A673 (cell line): ENCODE results near the gene SPARCL1. TPM values are rescaled to one million over a fixed set of nuclear protein-coding genes. Genes with fewer than 3 reads are reported as not detected.
A peak's percentile ranks its signal among the peaks of the same experiment; 100 is the strongest.

Experiments
- BruUV-seq: library from RNA; stranded (reverse); fragments of 400-500 nt; replicated peaks from 2 replicates; lab custom pipeline; 2021; lab: Mats Ljungman, UMichigan
- CTCF ChIA-PET: fragments of 300-600 bp; sonication (Branson Sonifier 250); formaldehyde crosslinking; loops from one replicate; lab custom pipeline; 2022; ENCODE audit warnings: antibody characterized with exemption; lab: Charles Lee
- POLR2A ChIA-PET: fragments of 300-600 bp; sonication (Branson Sonifier 250); formaldehyde crosslinking; loops from one replicate; lab custom pipeline; 2022; ENCODE audit warnings: antibody characterized with exemption; ENCODE audit not compliant: low non-redundant PET; lab: Charles Lee
- DNase-seq: peaks from one replicate; pipeline ENCODE4 v3.0.0-alpha.2; 2015; ENCODE audit warnings: low spot score
- H3K27ac ChIP-seq: fragments of 200-600 bp; sonication (generic); 2 replicates; pipeline ENCODE4 v1.5.1; 2016; ENCODE audit warnings: mixed run types, low read depth, mild to moderate bottlenecking, mixed read lengths, antibody characterized with exemption, low read length; ENCODE audit not compliant: poor library complexity, severe bottlenecking
- H3K27me3 ChIP-seq: fragments of 200-600 bp; sonication (generic); replicated peaks from 2 replicates; pipeline ENCODE4 v1.6.1; 2017; ENCODE audit warnings: mixed run types, low read depth, mild to moderate bottlenecking, mixed read lengths, antibody characterized with exemption, low read length; ENCODE audit not compliant: insufficient read depth, poor library complexity
- H3K36me3 ChIP-seq: fragments of 200-600 bp; sonication (generic); 2 replicates; pipeline ENCODE4 v1.6.1; 2016; ENCODE audit warnings: mixed run types, mild to moderate bottlenecking, mixed read lengths, antibody characterized with exemption, low read length; ENCODE audit not compliant: insufficient read depth, poor library complexity, severe bottlenecking
- H3K4me1 ChIP-seq: fragments of 200-600 bp; sonication (generic); 2 replicates; pipeline ENCODE4 v1.6.1; 2017; ENCODE audit warnings: mixed run types, mild to moderate bottlenecking, mixed read lengths, antibody characterized with exemption, low read length; ENCODE audit not compliant: insufficient read depth, poor library complexity, severe bottlenecking
- H3K4me3 ChIP-seq: fragments of 200-600 bp; sonication (generic); 2 replicates; pipeline ENCODE4 v1.5.1; 2016; ENCODE audit warnings: low read depth, mixed run types, mild to moderate bottlenecking, mixed read lengths, low read length; ENCODE audit not compliant: poor library complexity, severe bottlenecking
- H3K9me3 ChIP-seq: fragments of 200-600 bp; sonication (generic); 2 replicates; pipeline ENCODE4 v1.6.1; 2016; ENCODE audit warnings: mixed run types, low read depth, mild to moderate bottlenecking, mixed read lengths, antibody characterized with exemption, low read length; ENCODE audit not compliant: poor library complexity, severe bottlenecking
- CTCF ChIP-seq: fragments of 300-800, 200-600 bp; sonication (generic); conservative IDR thresholded peaks from 2 replicates; pipeline ENCODE4 v1.5.1; 2017; ENCODE audit warnings: low read depth, mild to moderate bottlenecking, antibody characterized with exemption, low read length, moderate library complexity, mixed read lengths
- EZH2 ChIP-seq: fragments of 200-600 bp; sonication (generic); IDR thresholded peaks from 2 replicates; pipeline ENCODE4 v1.6.1; 2017; ENCODE audit warnings: borderline replicate concordance, low read depth, mild to moderate bottlenecking, mixed read lengths, antibody characterized with exemption, low read length; ENCODE audit not compliant: poor library complexity, severe bottlenecking
- intact Hi-C: fragments of 100-400 bp; cut with micrococcal nuclease; formaldehyde crosslinking; loops from one replicate; pipeline ENCODE4 v1.10.0; 2022; ENCODE audit not compliant: unreplicated experiment
- total RNA-seq: library from RNA; stranded (reverse); gene quantifications from 2 replicates; pipeline ENCODE4 v1.2.3, GENCODE V29; 2021

Gene SPARCL1
- total RNA-seq, 1 experiment from 2014 or later = 1.1 TPM

GRCh38 chr4:87530868-87531267 is 1.7 kb upstream of the SPARCL1 start:
- Histone ChIP-seq H3K9me3 (no peaks in the 10 kb centered on the region), H3K4me3 (no peak overlapping the region), H3K27me3 (no peaks in the 10 kb centered on the region), H3K27ac (no peak overlapping the region), H3K36me3 (no peaks in the 10 kb centered on the region), H3K4me1 (peaks cover 50% of the 10 kb centered on the region)
- POLR2A ChIA-PET = no interaction called here
- DNase-seq = no peak
- intact Hi-C loops = no loop called here
- TF ChIP-seq EZH2 (no peak), CTCF (no peak)
- CTCF ChIA-PET = no interaction called here
- no TSS peak for BruUV-seq

- BruUV-seq = no TSS peak
- H3K27me3 ChIP-seq = no peaks in the 10 kb centered on the region
- no peak for DNase-seq
- H3K4me1 ChIP-seq = peaks cover 54% of the 10 kb centered on the region
- no peak overlapping the region for H3K4me3 ChIP-seq
- no peaks in the 10 kb centered on the region for H3K36me3 ChIP-seq
- ChIA-PET CTCF (no interaction called here), POLR2A (no interaction called here)
- TF ChIP-seq CTCF (no peak), EZH2 (no peak)
- no peak overlapping the region for H3K27ac ChIP-seq
- intact Hi-C loops = no loop called here
- no peaks in the 10 kb centered on the region for H3K9me3 ChIP-seq
Observed at GRCh38 chr4:87530229-87530628, 1.1 kb upstream of the SPARCL1 start.

- Histone ChIP-seq H3K9me3 (peaks cover 7% of the 10 kb centered on the region), H3K4me3 (no peak overlapping the region), H3K36me3 (no peaks in the 10 kb centered on the region), H3K27ac (peak overlapping the region; percentile 70), H3K27me3 (no peaks in the 10 kb centered on the region), H3K4me1 (peaks cover 54% of the 10 kb centered on the region)
- BruUV-seq = no TSS peak
- intact Hi-C loops = no loop called here
- peak; percentile 65 for DNase-seq
- TF ChIP-seq EZH2 (no peak), CTCF (no peak)
- ChIA-PET CTCF (no interaction called here), POLR2A (no interaction called here)
Observed at GRCh38 chr4:87527431-87528220, 1.6 kb downstream of the SPARCL1 start.
